BJ (cell line): ENCODE results near the gene PDCD4. TPM values are rescaled to one million over a fixed set of nuclear protein-coding genes. Genes with fewer than 3 reads are reported as not detected.

Source experiments
- CTCF ChIA-PET: fragments of 350-600 bp; formaldehyde crosslinking; extraction: SDS; loops from one replicate; lab custom pipeline; 2021; ENCODE audit warnings: antibody characterized with exemption, inconsistent platforms; lab: Yijun Ruan, JAX
- POLR2A ChIA-PET: fragments of 300-600 bp; sonication (Branson Sonifier 250); formaldehyde crosslinking; extraction: SDS; loops from one replicate; lab custom pipeline; 2021; ENCODE audit warnings: antibody characterized with exemption; lab: Charles Lee
- DNase-seq: peaks from one replicate; pipeline ENCODE4 v3.0.0-alpha.2; 2011; ENCODE audit warnings: low read depth
- H3K27me3 ChIP-seq: 2 replicates; pipeline ENCODE4 v1.6.0; 2011; ENCODE audit warnings: low read length; ENCODE audit not compliant: control insufficient read depth, insufficient read depth
- H3K36me3 ChIP-seq: 2 replicates; pipeline ENCODE4 v1.5.1; 2011; ENCODE audit warnings: low read length; ENCODE audit not compliant: control insufficient read depth, insufficient read depth
- H3K4me3 ChIP-seq: 2 replicates; pipeline ENCODE4 v1.5.1; 2011; ENCODE audit warnings: low read depth, mild to moderate bottlenecking, control low read depth, low read length
- CTCF ChIP-seq: IDR thresholded peaks from 2 replicates; pipeline ENCODE4 v1.5.1; 2011; ENCODE audit warnings: low read depth, mild to moderate bottlenecking, control low read depth, inconsistent platforms, low read length, moderate library complexity; ENCODE audit not compliant: insufficient read depth
- polyA plus RNA-seq: library from polyadenylated mRNA; depleted of rRNA; stranded (reverse); fragments of >200 nt; gene quantifications from 2 replicates; pipeline ENCODE4 v1.2.3, GENCODE V29; 2011

PDCD4 gene
- polyA plus RNA-seq, 1 experiment, result 22.0 TPM

DNA sequence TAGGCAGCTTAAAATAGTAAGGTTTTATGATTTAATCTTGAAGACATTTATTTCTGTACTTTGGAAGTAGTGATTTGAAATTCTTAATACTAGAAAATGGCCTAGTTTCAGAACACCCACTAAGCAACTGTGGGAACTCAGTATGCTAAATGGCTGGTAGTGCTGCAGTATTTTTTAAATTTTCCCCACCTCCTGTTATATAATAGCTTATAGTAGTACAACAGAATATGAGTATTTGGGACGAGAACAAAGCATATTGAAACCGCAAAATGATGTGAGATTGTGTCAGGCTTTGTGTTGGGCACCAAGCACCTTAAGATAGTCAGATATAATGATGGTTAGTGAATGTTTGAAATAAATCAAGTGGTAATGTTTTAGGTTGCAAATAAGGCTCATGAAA lies 55.7 kb downstream of the PDCD4 start:
- POLR2A ChIA-PET, result no interaction called here
- CTCF ChIA-PET, result no interaction called here
- Histone ChIP-seq H3K36me3 (no peaks in the 10 kb centered on the region), H3K4me3 (no peak overlapping the region), H3K27me3 (no peaks in the 10 kb centered on the region)
- no peak for DNase-seq
- TF ChIP-seq CTCF, result no peak

DNA sequence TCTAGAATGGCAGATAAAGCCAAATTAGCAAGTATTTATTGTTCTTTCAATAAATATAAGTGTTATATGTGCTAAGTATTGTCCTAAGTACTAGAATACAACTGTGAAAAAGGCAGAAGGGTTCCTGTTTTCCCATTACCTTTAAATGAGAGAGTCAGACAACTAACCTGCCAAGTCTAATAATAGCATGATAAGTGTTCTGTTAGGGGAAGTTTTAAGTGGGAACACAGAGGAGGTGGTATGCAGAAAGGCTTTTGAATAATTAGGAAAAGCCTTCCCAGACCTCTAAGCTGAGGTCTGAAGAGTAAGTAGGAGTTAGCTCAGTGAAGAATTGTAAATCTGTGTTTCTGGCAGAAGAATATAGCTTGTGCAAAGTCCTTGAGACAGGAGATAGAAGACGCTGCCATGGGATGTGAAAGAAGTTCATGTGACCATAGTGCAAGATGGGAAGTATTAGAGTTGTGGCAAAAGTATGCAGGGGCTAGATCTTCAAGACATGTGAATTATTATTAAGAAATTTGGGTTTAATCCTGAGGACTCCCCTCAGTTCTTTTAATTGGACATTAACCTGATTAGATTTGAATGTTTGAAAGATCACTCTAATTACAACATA lies 60.1 kb downstream of the PDCD4 start:
- no peaks in the 10 kb centered on the region for H3K27me3 ChIP-seq
- ChIA-PET CTCF (interaction anchor here (1.6 kb wide), 1 partner anchor 13 kb away, joined by 4 read pairs; the partner anchor contains the start of genes BBIP1 and SHOC2), POLR2A (no interaction called here)
- H3K4me3 ChIP-seq, result no peak overlapping the region
- TF ChIP-seq CTCF, result no peak
- DNase-seq, result no peak
- no peaks in the 10 kb centered on the region for H3K36me3 ChIP-seq

DNA sequence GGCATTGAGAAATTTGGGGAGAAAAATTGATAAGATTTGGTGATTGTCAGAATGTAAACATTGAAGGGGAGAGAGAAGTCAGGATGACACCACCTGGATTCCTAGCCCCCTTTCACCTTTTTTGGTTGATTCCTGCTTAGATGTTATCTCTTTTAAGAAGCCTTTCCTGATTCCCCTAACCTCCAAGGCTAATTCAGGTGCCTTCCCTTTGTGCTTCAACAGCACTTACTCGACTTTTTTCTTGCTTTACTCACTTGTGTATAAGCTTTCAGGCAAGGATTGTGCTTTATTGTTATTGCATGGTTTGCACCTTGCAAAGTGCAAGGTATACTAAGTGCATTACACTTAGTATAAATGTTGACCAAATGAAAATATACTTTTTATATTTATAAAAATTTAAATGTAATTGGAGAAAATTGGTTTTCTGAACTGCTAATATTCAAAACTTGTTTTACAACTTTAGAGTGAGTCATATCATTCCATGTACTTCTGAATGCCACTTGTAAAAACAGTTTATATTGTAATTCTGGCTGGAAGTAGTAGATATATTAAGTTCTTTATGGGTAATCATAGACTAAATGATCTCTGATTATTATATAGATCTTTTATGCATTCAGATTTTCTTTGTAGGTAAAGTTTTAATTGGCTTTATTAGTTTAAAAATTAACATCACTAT lies 60.9 kb downstream of the PDCD4 start:
- no peak for TF ChIP-seq CTCF
- ChIA-PET CTCF (interaction anchor here (0.6 to 1.6 kb wide), 2 partner anchors 13 to 52 kb away, joined by 3 to 4 read pairs; partner anchors contain the start of genes BBIP1 and SHOC2), POLR2A (no interaction called here)
- Histone ChIP-seq H3K4me3 (no peak overlapping the region), H3K36me3 (no peaks in the 10 kb centered on the region), H3K27me3 (no peaks in the 10 kb centered on the region)
- DNase-seq, result no peak

GRCh38 chr10:110936757-110937156 lies 65.0 kb downstream of the PDCD4 start:
- Histone ChIP-seq H3K27me3 (no peaks in the 10 kb centered on the region), H3K36me3 (no peaks in the 10 kb centered on the region), H3K4me3 (no peak overlapping the region)
- DNase-seq, result no peak
- ChIA-PET POLR2A (no interaction called here), CTCF (interaction anchor here (1.2 kb wide), 1 partner anchor 11 kb away, joined by 3 read pairs; no protein-coding TSS in a partner anchor)
- TF ChIP-seq CTCF, result no peak

DNA sequence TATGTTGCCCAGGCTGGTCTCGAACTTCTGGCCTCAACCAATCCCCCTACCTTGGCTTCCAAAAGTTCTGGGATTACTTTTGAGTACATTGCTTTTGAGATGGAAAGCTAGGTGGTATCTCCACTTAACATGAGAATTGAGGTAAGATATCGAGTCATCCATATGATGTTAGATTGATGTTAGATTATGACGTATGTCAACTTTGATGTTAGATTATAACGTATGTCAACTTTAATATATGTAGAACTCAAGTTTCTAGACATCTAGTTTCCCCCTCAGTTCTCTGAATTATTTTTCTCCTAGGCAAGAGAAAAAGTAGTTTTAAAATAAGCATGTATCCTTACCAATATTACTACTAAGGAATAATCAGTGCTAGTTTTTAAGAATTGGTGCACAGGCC lies 67.7 kb downstream of the PDCD4 start:
- ChIA-PET CTCF (interaction anchor here (0.6 to 0.9 kb wide), 2 partner anchors 114 to 364 kb away, joined by 3 read pairs; no protein-coding TSS in a partner anchor), POLR2A (no interaction called here)
- DNase-seq, result no peak
- Histone ChIP-seq H3K36me3 (0 out of 2 replicates have a peak, but pooled peaks cover 1% of the 10 kb centered on the region), H3K27me3 (no peaks in the 10 kb centered on the region), H3K4me3 (no peak overlapping the region)
- no peak for TF ChIP-seq CTCF
